ENCODE data around the gene CPZ.

DNA sequence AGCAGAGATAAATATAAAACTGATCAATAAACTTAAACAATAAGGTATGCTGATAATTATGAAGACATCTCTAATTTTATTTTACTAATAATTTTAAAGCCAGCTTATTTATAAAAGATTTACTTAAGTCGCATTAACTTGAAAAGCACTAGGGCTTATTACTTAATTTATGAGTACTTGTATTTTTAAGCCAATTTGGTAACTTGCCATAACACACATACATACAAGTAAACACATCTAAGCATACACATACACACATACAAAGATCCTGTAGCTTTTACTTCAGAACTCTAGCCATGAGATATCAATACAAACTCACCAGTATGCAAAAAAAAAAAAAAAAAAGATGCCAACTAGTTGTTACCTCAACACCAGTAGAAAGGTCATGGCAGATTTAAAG, 22.4 kb upstream of the CPZ start:
- TF ChIP-seq, protein P1, sequence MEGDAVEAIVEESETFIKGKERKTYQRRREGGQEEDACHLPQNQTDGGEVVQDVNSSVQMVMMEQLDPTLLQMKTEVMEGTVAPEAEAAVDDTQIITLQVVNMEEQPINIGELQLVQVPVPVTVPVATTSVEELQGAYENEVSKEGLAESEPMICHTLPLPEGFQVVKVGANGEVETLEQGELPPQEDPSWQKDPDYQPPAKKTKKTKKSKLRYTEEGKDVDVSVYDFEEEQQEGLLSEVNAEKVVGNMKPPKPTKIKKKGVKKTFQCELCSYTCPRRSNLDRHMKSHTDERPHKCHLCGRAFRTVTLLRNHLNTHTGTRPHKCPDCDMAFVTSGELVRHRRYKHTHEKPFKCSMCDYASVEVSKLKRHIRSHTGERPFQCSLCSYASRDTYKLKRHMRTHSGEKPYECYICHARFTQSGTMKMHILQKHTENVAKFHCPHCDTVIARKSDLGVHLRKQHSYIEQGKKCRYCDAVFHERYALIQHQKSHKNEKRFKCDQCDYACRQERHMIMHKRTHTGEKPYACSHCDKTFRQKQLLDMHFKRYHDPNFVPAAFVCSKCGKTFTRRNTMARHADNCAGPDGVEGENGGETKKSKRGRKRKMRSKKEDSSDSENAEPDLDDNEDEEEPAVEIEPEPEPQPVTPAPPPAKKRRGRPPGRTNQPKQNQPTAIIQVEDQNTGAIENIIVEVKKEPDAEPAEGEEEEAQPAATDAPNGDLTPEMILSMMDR (IDR thresholded peaks at IDR 0.05): no peak
- TF ChIP-seq POLR2A (IDR thresholded peaks at IDR 0.05): no peak

Data from adrenal gland (tissue), 5 donors.